HepG2 (cell line): ENCODE results near the gene KHNYN. TPM values are rescaled to one million over a fixed set of nuclear protein-coding genes. Genes with fewer than 3 reads are reported as not detected.
A peak's percentile ranks its signal among the peaks of the same experiment; 100 is the strongest.

ENCODE experiments used
- ARHGAP35 ChIP-seq: sonication (generic); formaldehyde crosslinking; IDR thresholded peaks from 2 replicates; pipeline ENCODE4 v1.9.0; 2022; ENCODE audit warnings: mild to moderate bottlenecking, inconsistent platforms, moderate library complexity, missing genetic modification reagents, borderline replicate concordance
- CEBPG ChIP-seq: IDR thresholded peaks from 2 replicates; pipeline ENCODE4 v1.6.1; 2016
- GABPB1 ChIP-seq: IDR thresholded peaks from 2 replicates; pipeline ENCODE4 v1.6.1; 2016; ENCODE audit warnings: mild to moderate bottlenecking, missing genetic modification reagents, moderate library complexity, missing compliant biosample characterization
- HNF1A ChIP-seq, 2 experiments: sonication (generic) in 1 of 2; formaldehyde crosslinking in 1 of 2; IDR thresholded peaks; 2 replicates each; pipeline versions ENCODE4 v1.4.0 to v1.6.1; 2016 to 2020; ENCODE audit warnings: borderline replicate concordance in 1 of 2, low read depth in 1 of 2, mild to moderate bottlenecking in 1 of 2, missing genetic modification reagents in 1 of 2
- KMT2B ChIP-seq: IDR thresholded peaks from 2 replicates; pipeline ENCODE4 v1.6.1; 2016; ENCODE audit warnings: missing genetic modification reagents, missing compliant biosample characterization
- REPIN1 ChIP-seq: sonication (generic); formaldehyde crosslinking; IDR thresholded peaks from 2 replicates; pipeline ENCODE4 v1.8.0; 2022; ENCODE audit warnings: missing genetic modification reagents, low read depth, mild to moderate bottlenecking, borderline replicate concordance
- REST ChIP-seq, 2 experiments: IDR thresholded peaks; 2 replicates each; pipeline ENCODE4 v1.6.1; 2011 to 2012; ENCODE audit warnings: low read length in 2 of 2, borderline replicate concordance in 1 of 2, low read depth in 1 of 2, mild to moderate bottlenecking in 1 of 2, moderate library complexity in 1 of 2
- TCF7L2 ChIP-seq: IDR thresholded peaks from 2 replicates; pipeline ENCODE4 v1.6.1; 2011; ENCODE audit warnings: mild to moderate bottlenecking, low read depth, low read length, moderate library complexity
- TIGD3 ChIP-seq: sonication (generic); formaldehyde crosslinking; IDR thresholded peaks from 2 replicates; pipeline ENCODE4 v1.5.1; 2020; ENCODE audit warnings: mild to moderate bottlenecking, missing genetic modification reagents, borderline replicate concordance
- ZNF337 ChIP-seq: sonication (generic); formaldehyde crosslinking; IDR thresholded peaks from 2 replicates; pipeline ENCODE4 v1.5.1; 2020; ENCODE audit warnings: missing genetic modification reagents, low read depth, mild to moderate bottlenecking, borderline replicate concordance
- ZNF552 ChIP-seq: sonication (generic); formaldehyde crosslinking; IDR thresholded peaks from 2 replicates; pipeline ENCODE4 v1.9.0; 2022; ENCODE audit warnings: missing genetic modification reagents, mild to moderate bottlenecking, borderline replicate concordance
- polyA plus RNA-seq, 8 experiments: library from polyadenylated mRNA; depleted of rRNA in 3 of 8; stranded (reverse) in 7 of 8; unstranded in 1 of 8; fragments of >200 nt; fragmentation: Illumina TruSeq in 4 of 8; extraction: Trizol in 4 of 8; gene quantifications; 2 replicates each; pipeline versions ENCODE4 v1.2.1 to v1.2.3, GENCODE V29; 2011 to 2016; ENCODE audit warnings: low read depth in 4 of 8, missing spikeins in 1 of 8, mixed read lengths in 1 of 8; ENCODE audit not compliant: insufficient read depth in 1 of 8
- total RNA-seq, 5 experiments: library from RNA; depleted of rRNA; stranded (reverse); fragments of >200 nt; fragmentation: Illumina TruSeq; extraction: Trizol; gene quantifications; 2 replicates each; pipeline ENCODE4 v1.2.3, GENCODE V29; 2016; ENCODE audit warnings: low read depth in 1 of 5
- TF ChIP-seq, protein P1 (sequence below): sonication (generic); formaldehyde crosslinking; IDR thresholded peaks from 2 replicates; pipeline ENCODE4 v1.4.0; 2020; ENCODE audit warnings: missing genetic modification reagents
- TF ChIP-seq, protein P2 (sequence below): sonication (generic); formaldehyde crosslinking; IDR thresholded peaks from 2 replicates; pipeline ENCODE4 v1.4.0; 2020; ENCODE audit warnings: missing genetic modification reagents

The KHNYN gene
- total and polyA plus RNA-seq, 2 of the 13 experiments (the other 11 are each of a cell fraction or from before 2014, with no cell fraction given) = 52.8 to 75.7 TPM

GRCh38 chr14:24442240-24443052 lies 12.7 kb downstream of the KHNYN start, which contains the start of gene SDR39U1 (continued):
- peak; percentile 65; the same call in 1 of the 2 replicates for TF ChIP-seq ZNF552 (CRISPR knock-in tag)
- TF ChIP-seq TIGD3 (CRISPR knock-in tag) = peak; percentile 96
- TF ChIP-seq, protein P1, sequence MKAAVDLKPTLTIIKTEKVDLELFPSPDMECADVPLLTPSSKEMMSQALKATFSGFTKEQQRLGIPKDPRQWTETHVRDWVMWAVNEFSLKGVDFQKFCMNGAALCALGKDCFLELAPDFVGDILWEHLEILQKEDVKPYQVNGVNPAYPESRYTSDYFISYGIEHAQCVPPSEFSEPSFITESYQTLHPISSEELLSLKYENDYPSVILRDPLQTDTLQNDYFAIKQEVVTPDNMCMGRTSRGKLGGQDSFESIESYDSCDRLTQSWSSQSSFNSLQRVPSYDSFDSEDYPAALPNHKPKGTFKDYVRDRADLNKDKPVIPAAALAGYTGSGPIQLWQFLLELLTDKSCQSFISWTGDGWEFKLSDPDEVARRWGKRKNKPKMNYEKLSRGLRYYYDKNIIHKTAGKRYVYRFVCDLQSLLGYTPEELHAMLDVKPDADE = no peak; the same call in 1 of the 2 replicates
- TF ChIP-seq TCF7L2 = no peak
- TF ChIP-seq REST (IDR thresholded peaks at IDR 0.05; ENCODE audit: borderline replicate concordance in 1 of 2, low read depth in 1 of 2, low read length in 2 of 2) = peak in 1 of 2 experiments; percentile 64; a peak in 1 of 4 replicates
- peak; percentile 91 for TF ChIP-seq ARHGAP35 (CRISPR knock-in tag)
- TF ChIP-seq KMT2B (CRISPR knock-in tag) = peak; percentile 87
- no peak for TF ChIP-seq ZNF337
- TF ChIP-seq, protein P2, sequence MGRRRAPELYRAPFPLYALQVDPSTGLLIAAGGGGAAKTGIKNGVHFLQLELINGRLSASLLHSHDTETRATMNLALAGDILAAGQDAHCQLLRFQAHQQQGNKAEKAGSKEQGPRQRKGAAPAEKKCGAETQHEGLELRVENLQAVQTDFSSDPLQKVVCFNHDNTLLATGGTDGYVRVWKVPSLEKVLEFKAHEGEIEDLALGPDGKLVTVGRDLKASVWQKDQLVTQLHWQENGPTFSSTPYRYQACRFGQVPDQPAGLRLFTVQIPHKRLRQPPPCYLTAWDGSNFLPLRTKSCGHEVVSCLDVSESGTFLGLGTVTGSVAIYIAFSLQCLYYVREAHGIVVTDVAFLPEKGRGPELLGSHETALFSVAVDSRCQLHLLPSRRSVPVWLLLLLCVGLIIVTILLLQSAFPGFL (CRISPR knock-in tag) = 0 out of 2 replicates have a peak, but pooled peaks have one; percentile 58
- peak; percentile 92 for TF ChIP-seq REPIN1 (CRISPR knock-in tag)
- TF ChIP-seq CEBPG (CRISPR knock-in tag) = peak; percentile 90
- peak; percentile 96 for TF ChIP-seq GABPB1
- TF ChIP-seq HNF1A (IDR thresholded peaks at IDR 0.05; ENCODE audit: low read depth) = 0 out of 2 replicates have a peak, but pooled peaks have one; percentile 56
- TF ChIP-seq HNF1A (CRISPR knock-in tag; IDR thresholded peaks at IDR 0.05; ENCODE audit: borderline replicate concordance) = no peak; the same call in 1 of the 2 replicates
